Measurements from ENCODE around the gene SLC25A25. TPM values are rescaled to one million over a fixed set of nuclear protein-coding genes. Genes with fewer than 3 reads are reported as not detected.

Gene SLC25A25
- total and polyA plus RNA-seq, 2 of the 8 experiments (the other 6 are each of a cell fraction or from before 2014, with no cell fraction given) = 6.5 to 18.5 TPM

GRCh38 chr9:128045831-128046230 is 22.2 kb upstream of the SLC25A25 start (continued):
- TF ChIP-seq ATF3 (IDR thresholded peaks at IDR 0.05; ENCODE audit: insufficient read depth, low read depth, low read length) (no peak), MAX (IDR thresholded peaks at IDR 0.05) (no peak), ATF2 (IDR thresholded peaks at IDR 0.05; ENCODE audit: low read length) (no peak), RFX5 (IDR thresholded peaks at IDR 0.05; ENCODE audit: borderline replicate concordance, low read depth, low read length) (no peak), ASH2L (IDR thresholded peaks at IDR 0.05; ENCODE audit: low read length) (no peak)
